ENCODE measurements around the gene LCLAT1. TPM values are rescaled to one million over a fixed set of nuclear protein-coding genes. Genes with fewer than 3 reads are reported as not detected.
"Not testable (repeated sequence)": the region's sequence is repeated elsewhere in the genome, so short reads cannot be mapped to it uniquely, and the experiment has no call there.

The LCLAT1 gene
- total and polyA plus RNA-seq, 2 donors: 4.5 to 22.8 TPM

DNA sequence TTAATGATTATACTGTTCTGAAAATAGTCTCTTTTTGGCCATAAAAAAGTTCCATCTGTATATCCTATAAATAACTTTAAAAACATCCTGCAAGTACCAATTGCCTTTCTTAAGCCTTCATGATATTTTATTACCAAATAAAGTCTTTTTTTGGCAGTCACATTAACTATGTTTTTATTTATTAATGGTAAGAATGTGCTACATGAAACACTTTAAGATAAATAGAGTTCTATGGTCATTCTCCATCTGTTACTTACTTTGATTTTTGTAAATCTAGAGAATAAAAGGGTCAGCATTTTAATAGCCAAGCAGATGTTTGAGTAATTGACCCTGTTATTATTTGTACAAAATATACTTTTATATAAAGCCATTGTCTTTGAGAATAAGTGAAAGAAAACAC, 52.6 kb downstream of the LCLAT1 start:
- Histone ChIP-seq H3K27ac (ENCODE audit: low read depth) (no peak overlapping the region), H3K4me3 (ENCODE audit: low read depth, low read length) (no peak overlapping the region), H3K36me3 (ENCODE audit: insufficient read depth) (no peaks in the 10 kb centered on the region), H3K4me1 (ENCODE audit: insufficient read depth) (no peaks in the 10 kb centered on the region)
- no peak for DNase-seq (ENCODE audit: extremely low spot score)

GRCh38 chr2:30500699-30501098, 53.7 kb downstream of the LCLAT1 start:
- Histone ChIP-seq H3K4me1 (ENCODE audit: insufficient read depth) (no peaks in the 10 kb centered on the region), H3K27ac (ENCODE audit: low read depth) (peak overlapping the region; percentile 5), H3K4me3 (ENCODE audit: low read depth, low read length) (no peak overlapping the region), H3K36me3 (ENCODE audit: insufficient read depth) (no peaks in the 10 kb centered on the region)
- DNase-seq (ENCODE audit: extremely low spot score): no peak
- WGBS: 98% methylated on average over 6 of the region's 6 CpGs

GRCh38 chr2:30502310-30502709, 55.3 kb downstream of the LCLAT1 start:
- no peak overlapping the region for H3K4me3 ChIP-seq (ENCODE audit: low read depth, low read length)
- no peaks in the 10 kb centered on the region for H3K4me1 ChIP-seq (ENCODE audit: insufficient read depth)
- no peaks in the 10 kb centered on the region for H3K36me3 ChIP-seq (ENCODE audit: insufficient read depth)
- no peak for DNase-seq (ENCODE audit: extremely low spot score)
- no peak overlapping the region for H3K27ac ChIP-seq (ENCODE audit: low read depth)

DNA sequence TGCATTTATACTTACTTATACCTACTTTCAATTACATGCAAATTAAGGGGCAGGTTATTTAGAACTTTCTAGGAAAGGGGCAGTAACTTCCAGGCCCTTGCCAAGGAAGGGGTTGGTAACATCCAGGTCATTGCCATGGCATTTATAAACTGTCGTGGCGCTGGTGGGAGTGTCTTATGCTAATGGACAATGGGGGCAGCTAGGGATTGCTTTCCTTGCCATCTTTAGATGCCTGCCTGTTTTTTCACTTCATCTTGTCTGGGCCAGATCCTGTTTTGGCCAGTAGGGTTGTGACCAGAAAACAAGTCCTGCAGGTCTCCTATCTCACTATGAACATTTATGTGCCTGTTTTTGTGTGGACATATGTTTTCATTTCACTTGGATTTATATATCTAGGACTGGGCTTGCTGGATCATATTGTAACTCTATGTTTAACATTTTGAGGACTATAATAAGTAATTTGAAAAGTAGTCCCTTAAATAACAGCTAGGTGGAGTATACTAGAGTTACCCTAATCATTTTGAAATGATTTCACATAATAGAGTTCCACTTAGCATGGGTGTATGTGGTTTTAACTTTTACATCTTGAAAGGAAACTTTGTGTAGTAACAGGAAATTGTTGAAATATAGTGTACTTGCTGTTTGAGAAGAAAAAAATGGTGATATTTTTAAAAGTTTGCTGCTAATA, 56.1 kb downstream of the LCLAT1 start:
- 92% methylated on average over 2 of the region's 2 CpGs for WGBS
- no peak overlapping the region for H3K4me3 ChIP-seq (ENCODE audit: low read depth, low read length)
- DNase-seq (ENCODE audit: extremely low spot score): no peak
- H3K27ac ChIP-seq (ENCODE audit: low read depth): no peak overlapping the region
- H3K4me1 ChIP-seq (ENCODE audit: insufficient read depth): no peaks in the 10 kb centered on the region
- H3K36me3 ChIP-seq (ENCODE audit: insufficient read depth): no peaks in the 10 kb centered on the region

DNA sequence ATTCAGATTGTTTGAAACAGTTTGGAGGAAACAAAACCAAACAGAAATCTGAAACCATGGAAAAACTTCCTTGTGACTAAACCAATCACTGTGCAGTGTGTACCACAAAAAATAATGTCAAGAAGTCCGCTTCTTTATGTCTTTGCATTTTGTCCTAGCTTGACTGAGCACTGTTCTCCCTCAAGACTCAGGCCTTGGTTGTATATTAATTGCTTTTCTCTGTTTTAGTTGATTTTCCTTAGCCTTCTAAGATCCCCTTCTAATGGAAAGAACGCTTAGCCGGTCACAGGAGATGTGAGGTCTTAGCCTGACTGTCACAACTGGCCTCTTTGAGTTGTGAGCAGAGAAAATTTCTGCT, 56.6 kb downstream of the LCLAT1 start:
- no peaks in the 10 kb centered on the region for H3K4me1 ChIP-seq (ENCODE audit: insufficient read depth)
- 62% methylated on average over 3 of the region's 3 CpGs for WGBS
- no peak for DNase-seq (ENCODE audit: extremely low spot score)
- no peak overlapping the region for H3K27ac ChIP-seq (ENCODE audit: low read depth)
- H3K4me3 ChIP-seq (ENCODE audit: low read depth, low read length): no peak overlapping the region
- H3K36me3 ChIP-seq (ENCODE audit: insufficient read depth): no peaks in the 10 kb centered on the region

DNA sequence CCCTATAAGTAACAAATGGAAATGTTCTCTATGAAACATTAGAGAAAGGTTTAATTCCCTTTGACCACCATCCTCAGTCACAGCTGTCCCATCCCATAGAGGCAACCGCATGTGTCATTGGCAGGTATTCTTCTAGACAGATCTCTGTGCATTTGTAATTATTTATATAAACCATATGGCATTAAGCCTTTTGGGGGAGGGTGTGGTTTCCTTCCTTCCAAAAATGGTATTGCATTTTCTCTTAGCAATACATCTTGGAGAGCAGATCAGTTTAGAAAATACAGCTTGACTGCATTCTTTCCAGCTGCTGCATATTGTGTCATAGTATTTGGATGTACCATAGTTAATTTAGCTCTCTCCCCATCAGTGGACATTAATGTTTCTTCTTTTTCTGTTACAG, 57.7 kb downstream of the LCLAT1 start:
- WGBS: 54% methylated on average over 1 of the region's 1 CpG
- peak overlapping the region; percentile 18 for H3K27ac ChIP-seq (ENCODE audit: low read depth)
- H3K4me1 ChIP-seq (ENCODE audit: insufficient read depth): no peaks in the 10 kb centered on the region
- H3K4me3 ChIP-seq (ENCODE audit: low read depth, low read length): no peak overlapping the region
- no peak for DNase-seq (ENCODE audit: extremely low spot score)
- H3K36me3 ChIP-seq (ENCODE audit: insufficient read depth): no peaks in the 10 kb centered on the region

DNA sequence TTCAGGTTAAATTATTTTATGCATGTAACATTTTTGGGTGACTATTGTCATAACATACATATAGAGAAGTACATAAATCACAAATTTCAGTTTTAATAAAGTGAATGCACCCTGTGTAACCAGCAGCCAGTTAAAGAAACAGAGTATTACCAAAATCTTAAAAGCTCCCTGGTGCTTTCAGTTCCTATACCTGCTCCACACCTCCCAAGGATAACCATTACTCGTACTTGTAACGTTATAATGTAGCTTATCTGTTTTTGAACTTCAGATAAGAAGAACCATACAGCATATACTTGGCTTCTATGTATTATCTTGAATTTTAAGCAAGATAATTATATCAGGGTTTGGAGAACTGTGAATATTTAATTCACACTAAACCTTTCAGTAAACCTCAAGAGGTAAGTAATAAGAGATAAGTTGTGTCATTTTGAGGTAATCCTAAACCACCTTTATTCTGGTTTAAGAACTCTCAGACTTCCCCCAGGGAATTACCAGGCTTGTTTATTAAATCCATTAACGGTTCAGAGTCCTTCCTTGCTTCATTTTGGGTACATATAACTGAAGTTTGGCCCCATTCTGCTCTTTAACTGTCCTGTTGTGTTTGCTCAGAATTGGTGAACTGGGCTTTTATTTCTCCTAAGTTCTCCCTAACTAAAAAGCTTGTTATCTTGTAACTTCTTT, 58.6 kb downstream of the LCLAT1 start:
- DNase-seq (ENCODE audit: extremely low spot score): no peak
- no peak overlapping the region for H3K4me3 ChIP-seq (ENCODE audit: low read depth, low read length)

DNA sequence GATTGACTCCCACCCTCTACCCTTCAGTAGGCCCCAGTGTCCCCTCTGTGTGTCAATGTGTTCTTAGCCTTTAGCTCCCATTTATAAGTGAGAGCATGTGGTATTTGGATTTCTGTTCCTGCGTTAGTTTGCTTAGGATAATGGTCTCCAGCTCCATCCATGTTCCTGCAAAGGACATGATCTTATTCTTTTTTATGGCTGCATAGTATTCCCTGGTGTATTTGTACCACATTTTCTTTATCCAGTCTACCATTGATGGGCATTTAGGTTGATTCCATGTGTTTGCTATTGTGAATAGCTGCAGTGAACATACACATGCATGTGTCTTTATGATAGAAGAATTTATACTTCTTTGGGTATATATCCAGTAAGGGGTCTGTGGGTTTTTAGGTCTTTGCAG, 60.4 kb downstream of the LCLAT1 start:
- DNase-seq (ENCODE audit: extremely low spot score); H3K36me3 ChIP-seq (ENCODE audit: insufficient read depth); H3K4me1 ChIP-seq (ENCODE audit: insufficient read depth); H3K27ac ChIP-seq (ENCODE audit: low read depth); H3K4me3 ChIP-seq (ENCODE audit: low read depth, low read length): not testable (repeated sequence)
- WGBS: 100% methylated on average over 1 of the region's 1 CpG

More for the DNA sequence above, 58.6 kb downstream of the LCLAT1 start:
- H3K36me3 ChIP-seq (ENCODE audit: insufficient read depth): no peaks in the 10 kb centered on the region
- no peak overlapping the region for H3K27ac ChIP-seq (ENCODE audit: low read depth)
- WGBS: 72% methylated on average over 3 of the region's 3 CpGs
- H3K4me1 ChIP-seq (ENCODE audit: insufficient read depth): no peaks in the 10 kb centered on the region

DNA sequence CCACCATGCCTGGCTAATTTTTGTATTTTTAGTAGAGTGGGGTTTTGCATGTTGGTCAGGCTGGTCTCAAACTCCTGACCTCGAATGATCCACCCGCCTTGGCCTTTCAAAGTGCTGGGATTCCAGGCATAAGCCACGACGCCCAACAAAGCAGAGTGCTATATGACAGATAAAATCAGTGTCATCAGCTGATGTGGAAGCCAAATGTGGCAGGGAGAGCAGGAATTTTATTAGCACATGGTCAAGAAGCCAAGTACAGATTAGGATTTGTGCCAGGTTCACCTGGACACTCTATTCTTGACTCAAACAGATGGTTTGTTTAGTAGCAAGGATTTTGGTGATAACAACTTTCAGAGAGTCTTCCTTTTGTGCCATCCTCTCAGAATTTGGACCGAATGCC, 62.7 kb downstream of the LCLAT1 start:
- DNase-seq (ENCODE audit: extremely low spot score): no peak
- Histone ChIP-seq H3K4me1 (ENCODE audit: insufficient read depth) (no peaks in the 10 kb centered on the region), H3K27ac (ENCODE audit: low read depth) (no peak overlapping the region), H3K4me3 (ENCODE audit: low read depth, low read length) (no peak overlapping the region), H3K36me3 (ENCODE audit: insufficient read depth) (no peaks in the 10 kb centered on the region)
- 75% methylated on average over 5 of the region's 5 CpGs for WGBS

DNA sequence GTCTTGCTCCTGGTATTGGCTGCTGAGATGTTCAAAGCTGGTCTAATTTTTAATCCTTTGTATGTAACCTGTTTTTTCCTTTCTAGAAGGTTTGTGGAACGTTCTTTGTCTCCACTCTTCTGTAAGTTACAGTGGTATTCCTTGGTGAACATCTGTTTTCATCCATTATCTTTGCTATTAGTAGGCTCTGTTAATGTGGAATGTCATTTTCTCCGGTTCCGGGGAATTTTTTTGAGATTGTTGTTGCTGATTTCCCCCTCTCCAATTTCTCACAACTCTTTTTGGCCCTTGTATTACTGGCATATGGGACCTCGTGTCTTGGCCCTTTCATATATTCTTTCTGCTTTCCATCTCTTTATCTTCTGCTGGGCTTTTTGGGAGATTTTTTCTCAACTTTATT, 63.4 kb downstream of the LCLAT1 start:
- no peaks in the 10 kb centered on the region for H3K4me1 ChIP-seq (ENCODE audit: insufficient read depth)
- 58% methylated on average over 4 of the region's 4 CpGs for WGBS
- no peaks in the 10 kb centered on the region for H3K36me3 ChIP-seq (ENCODE audit: insufficient read depth)
- H3K4me3 ChIP-seq (ENCODE audit: low read depth, low read length): no peak overlapping the region
- H3K27ac ChIP-seq (ENCODE audit: low read depth): no peak overlapping the region
- DNase-seq (ENCODE audit: extremely low spot score): no peak

DNA sequence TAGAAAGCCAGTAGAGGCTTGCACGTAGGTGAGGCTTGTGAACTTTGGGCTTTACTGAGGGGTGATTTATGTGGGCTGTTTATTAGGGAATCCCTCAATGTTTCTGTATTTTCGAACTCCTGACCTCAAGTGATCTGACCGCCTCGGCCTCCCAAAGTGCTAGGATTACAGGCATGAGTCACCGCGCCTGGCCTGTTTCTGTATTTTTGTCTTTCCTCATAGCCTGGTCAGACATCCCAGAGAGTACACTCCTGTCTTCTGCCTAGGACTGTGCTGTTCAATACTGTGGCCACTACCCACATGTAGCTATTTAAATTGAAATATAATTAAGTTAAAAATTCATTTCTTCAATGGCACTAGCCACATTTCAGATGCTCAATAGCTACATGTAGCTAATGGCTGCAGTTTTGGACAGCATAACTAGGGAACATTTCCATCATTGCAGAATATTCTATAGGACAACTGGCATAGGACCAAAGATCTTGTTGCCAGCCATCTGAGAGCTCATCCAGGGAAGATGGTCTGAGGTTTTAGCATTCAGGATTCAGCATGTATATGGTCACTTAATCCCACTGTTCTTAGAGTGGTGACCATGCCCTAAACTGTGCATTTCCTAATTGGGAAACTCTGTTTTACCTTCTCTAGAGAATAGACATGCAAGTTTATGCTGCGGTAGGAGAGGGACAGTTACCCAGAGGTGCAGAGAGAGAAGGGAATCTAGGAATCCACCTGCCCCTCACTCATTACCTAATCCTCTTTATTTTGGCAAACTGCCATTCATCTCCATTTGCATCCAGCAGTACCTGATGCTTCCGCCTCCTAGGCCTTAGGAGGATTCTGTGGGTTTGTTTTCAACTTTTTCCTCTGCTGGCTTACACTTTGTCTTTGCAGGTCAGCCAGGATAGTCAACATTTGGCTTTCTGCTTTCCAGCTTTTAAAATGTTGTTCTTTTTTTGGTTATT, 64.4 kb downstream of the LCLAT1 start:
- 31% methylated on average over 8 of the region's 8 CpGs for WGBS
- H3K4me3 ChIP-seq (ENCODE audit: low read depth, low read length): no peak overlapping the region
- DNase-seq (ENCODE audit: extremely low spot score): no peak
- no peaks in the 10 kb centered on the region for H3K36me3 ChIP-seq (ENCODE audit: insufficient read depth)
- H3K27ac ChIP-seq (ENCODE audit: low read depth): no peak overlapping the region
- H3K4me1 ChIP-seq (ENCODE audit: insufficient read depth): no peaks in the 10 kb centered on the region

GRCh38 chr2:30512243-30512886, 65.3 kb downstream of the LCLAT1 start:
- DNase-seq (ENCODE audit: extremely low spot score): no peak
- Histone ChIP-seq H3K4me3 (ENCODE audit: low read depth, low read length) (no peak overlapping the region), H3K27ac (ENCODE audit: low read depth) (no peak overlapping the region), H3K4me1 (ENCODE audit: insufficient read depth) (no peaks in the 10 kb centered on the region), H3K36me3 (ENCODE audit: insufficient read depth) (no peaks in the 10 kb centered on the region)
- WGBS: 74% methylated on average over 3 of the region's 3 CpGs

GRCh38 chr2:30513649-30514048, 66.6 kb downstream of the LCLAT1 start:
- not testable (repeated sequence) for H3K4me1 ChIP-seq (ENCODE audit: insufficient read depth); H3K36me3 ChIP-seq (ENCODE audit: insufficient read depth); H3K27ac ChIP-seq (ENCODE audit: low read depth); H3K4me3 ChIP-seq (ENCODE audit: low read depth, low read length); DNase-seq (ENCODE audit: extremely low spot score)
- WGBS: 77% methylated on average over 5 of the region's 5 CpGs

Measured in urinary bladder (tissue), 4 donors.